HG02642 (cell line): Measurements from ENCODE around the gene PSORS1C2.
"Not testable (repeated sequence)": the region's sequence is repeated elsewhere in the genome, so short reads cannot be mapped to it uniquely, and the experiment has no call there.

Experiments used
- ATAC-seq: cut with Tn5 transposase; IDR thresholded peaks from one replicate; pipeline ENCODE4 v1.9.1; 2021; ENCODE audit warnings: mild to moderate bottlenecking; ENCODE audit not compliant: unreplicated experiment, poor library complexity

PSORS1C2 gene

DNA sequence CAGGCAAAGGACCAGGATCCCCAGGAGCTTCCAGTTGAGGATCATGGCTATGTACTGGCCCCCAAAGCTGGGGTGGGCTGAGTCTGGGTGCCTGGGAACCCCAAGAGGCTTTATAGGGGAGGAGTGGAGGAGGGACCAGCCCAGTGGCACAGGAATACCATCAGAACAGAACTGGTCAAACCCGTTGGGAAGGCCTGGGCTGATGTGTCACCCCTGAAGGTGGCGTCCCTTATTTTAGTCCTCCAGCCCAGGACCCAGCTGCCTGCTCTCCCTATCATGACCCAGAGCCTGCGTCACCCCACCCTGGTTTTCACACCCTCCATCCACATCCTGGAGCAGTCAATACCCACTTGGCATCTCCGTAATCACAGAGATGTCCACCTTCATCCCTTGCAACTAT lies at the start of gene PSORS1C2:
Gene PSORS1C2 (minus strand): TSS at position 85 of the 400 bp plus-strand sequence. CDS start 40 bp downstream, at position 45.
- no peak for ATAC-seq

- no peak for ATAC-seq
Measured at GRCh38 chr6:31187780-31188194, 48.9 kb upstream of the PSORS1C2 start.

DNA sequence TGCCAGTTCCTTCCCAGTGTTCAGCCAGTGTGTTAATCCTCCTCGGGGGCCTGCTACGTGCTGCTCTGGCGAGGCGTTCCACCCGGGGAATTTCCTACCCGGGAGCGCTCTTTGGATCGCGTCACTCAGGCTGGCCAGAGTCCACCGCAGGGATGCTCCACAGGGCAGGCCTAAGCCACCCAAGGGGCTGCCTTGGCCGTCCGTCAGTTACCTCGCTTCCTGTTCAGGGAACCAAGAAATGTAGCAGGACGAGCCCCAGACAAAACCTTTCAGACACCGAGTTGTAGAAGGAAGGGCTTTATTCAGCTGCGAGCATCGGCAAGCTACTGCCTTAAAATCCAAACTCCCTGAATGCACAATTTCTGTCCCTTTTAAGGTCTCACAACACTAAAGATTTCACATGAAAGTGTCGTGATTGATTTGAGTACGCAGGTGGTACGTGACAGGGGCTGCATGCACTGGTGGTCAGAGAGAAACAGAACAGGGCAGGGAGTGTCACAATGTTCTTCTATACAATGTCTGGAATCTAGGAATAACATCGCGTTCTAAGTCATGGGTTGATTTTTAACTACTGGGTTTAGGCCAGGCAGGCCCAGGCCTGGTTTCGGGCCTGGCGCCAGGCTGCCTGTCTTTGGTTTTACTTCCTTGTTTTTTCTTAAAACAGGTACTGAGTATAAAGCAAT lies 47.3 kb upstream of the PSORS1C2 start:
- no peak for ATAC-seq

DNA sequence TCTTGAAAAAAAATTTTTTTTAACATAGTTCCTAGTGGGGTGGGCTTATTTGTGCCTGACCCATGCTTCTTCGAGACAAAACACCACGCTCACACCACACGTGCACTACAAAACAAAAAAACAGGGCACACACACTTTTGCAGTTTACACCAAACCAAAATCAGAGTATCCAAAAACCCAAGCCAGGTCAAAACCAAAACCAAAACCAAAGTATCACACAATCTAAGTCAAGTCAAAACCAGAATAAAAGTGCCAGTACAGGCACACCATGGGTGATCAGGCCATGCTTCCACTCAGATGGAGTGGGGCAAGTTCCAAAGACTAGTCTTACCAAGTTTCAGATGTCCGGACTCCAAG lies 46.8 kb upstream of the PSORS1C2 start:
- ATAC-seq: not testable (repeated sequence)

GRCh38 chr6:31183859-31184258 lies 45.0 kb upstream of the PSORS1C2 start:
- ATAC-seq: not testable (repeated sequence)

GRCh38 chr6:31183287-31183686 lies 44.4 kb upstream of the PSORS1C2 start:
- ATAC-seq: not testable (repeated sequence)

DNA sequence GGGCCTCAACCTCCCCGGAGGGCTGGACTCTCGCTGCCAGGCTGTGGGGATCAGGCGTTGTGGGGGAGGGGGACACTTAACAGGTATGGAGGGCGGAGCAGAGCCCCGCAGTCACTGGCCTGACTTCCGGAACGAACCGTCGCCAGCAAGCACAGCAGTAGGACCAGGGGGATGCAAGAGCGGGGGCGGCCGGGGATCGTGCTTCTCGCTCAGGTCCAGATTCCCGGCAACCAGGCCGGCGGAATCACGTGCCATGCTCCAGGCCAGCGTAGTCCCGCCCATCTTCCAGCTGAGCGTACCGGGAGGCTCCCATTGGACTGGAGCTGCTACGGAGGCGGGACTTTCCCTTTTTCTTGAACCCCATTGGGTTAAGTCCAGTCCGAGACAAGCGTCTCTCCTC lies 41.6 kb upstream of the PSORS1C2 start:
- ATAC-seq: no peak

GRCh38 chr6:31179896-31180295 lies 41.0 kb upstream of the PSORS1C2 start:
- no peak for ATAC-seq

DNA sequence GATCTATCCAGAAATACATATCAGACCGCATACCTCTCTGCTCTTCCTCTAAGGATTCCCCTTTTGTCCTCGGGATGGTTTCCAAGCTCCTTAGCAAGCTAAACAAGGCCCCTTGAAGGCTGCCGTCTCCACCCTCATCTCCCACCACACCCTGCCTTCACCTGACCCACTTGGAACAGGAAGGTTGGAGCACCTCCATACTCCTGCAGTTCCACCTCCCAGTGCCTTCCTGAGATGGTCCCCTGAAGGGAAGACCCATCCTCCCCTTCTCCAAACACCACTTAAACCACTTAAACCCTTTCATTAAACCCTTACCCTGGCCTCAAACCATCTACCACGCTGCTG lies 40.1 kb upstream of the PSORS1C2 start:
- ATAC-seq: no peak

DNA sequence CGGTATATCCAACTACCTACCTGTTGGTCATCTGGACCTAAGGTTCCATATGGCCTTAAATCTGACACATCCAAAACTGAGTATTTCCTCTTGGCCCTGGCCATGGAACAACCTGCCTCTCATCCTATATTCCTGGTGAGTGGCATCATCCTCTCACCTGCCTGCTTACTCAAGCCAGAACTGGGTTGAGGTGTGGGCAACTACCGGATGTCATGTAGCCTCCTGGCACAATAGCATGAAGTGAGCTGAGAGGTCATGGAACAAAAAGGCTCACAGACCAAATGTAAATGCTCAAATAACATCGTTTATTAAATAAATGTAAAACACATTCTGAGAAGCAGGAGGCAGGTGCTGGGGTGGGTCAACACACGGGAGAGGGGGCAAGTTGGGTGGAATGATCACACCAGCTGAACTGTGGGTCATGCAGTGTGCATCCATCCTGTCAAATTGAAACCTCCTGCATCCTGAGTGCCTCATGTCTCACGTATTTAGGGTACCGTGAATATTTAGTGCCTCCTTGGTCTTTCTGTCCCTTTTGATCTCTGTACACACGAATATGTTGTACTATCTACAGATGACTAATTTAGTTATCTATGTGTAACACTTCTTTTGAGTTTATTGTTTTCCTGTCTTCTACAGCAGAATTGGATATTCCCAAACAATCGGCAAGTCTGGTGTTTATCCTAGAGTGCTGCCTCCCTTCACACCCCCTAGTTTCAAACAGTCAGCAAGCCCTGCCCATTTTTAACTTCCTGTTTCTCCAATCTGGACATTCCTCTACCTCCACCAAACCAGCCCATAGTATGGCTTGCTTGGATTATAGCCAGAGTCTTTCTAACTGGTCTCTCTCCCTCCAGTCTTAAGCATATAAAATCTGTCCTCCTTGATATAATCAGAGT lies 39.5 kb upstream of the PSORS1C2 start:
- ATAC-seq: no peak

DNA sequence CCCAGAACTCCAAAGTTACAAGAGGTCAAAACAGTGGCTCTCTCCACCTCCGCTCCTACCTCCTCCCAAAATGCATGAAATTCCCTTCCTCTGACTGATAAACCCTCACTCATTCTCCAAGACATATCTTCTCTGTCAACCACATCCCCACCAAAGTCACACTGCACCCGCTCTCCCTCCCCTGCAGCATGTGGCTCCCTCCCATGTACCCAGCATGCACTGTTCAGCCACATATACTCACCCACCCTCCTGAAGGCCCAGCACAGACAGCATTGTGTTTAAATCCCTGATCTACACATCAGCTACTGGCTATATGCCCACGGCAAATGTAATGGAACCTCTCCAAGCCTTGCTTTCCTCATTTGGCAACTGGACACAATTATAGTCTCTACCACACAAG lies 37.1 kb upstream of the PSORS1C2 start:
- ATAC-seq: no peak

DNA sequence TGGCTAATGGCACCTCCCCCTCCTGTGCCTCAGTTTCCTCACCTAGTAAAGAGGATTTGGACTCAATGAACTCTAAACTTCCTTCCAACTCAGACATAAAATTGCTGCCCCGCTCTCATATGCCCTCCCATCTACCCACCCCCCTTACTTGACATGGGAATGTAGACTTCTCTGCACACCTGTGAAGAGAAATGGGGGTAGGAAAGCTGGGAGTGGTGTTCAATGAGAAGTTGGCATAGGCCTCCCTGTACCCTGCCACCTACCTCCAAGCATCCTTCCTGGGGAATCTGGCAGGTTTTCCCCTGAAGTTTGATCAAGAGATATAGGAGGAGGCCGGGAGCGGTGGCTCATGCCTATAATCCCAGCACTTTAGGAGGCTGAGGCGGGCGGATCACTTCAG lies 35.5 kb upstream of the PSORS1C2 start:
- ATAC-seq: no peak

GRCh38 chr6:31173406-31173805 lies 34.5 kb upstream of the PSORS1C2 start:
- no peak for ATAC-seq

DNA sequence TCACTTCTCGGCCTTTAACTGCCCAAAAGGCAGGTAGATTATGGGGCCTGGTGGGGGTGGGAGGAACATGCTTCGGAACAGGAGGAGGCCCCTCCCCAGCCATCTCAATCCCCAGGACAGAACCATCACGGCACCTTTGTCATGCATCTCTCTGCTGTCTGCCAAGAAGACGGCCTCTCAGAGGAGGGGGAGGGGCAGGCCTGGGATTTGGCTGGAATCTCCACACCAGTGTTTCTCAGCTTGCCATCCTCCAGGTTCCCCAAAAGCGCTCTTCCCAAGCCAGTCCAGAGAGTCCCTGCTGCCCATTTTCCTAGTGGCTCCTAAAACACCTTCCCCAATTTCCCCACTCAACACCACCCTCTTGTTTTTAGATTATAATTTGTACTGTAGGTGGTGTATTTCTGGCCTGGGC lies 34.1 kb upstream of the PSORS1C2 start:
- ATAC-seq: no peak

DNA sequence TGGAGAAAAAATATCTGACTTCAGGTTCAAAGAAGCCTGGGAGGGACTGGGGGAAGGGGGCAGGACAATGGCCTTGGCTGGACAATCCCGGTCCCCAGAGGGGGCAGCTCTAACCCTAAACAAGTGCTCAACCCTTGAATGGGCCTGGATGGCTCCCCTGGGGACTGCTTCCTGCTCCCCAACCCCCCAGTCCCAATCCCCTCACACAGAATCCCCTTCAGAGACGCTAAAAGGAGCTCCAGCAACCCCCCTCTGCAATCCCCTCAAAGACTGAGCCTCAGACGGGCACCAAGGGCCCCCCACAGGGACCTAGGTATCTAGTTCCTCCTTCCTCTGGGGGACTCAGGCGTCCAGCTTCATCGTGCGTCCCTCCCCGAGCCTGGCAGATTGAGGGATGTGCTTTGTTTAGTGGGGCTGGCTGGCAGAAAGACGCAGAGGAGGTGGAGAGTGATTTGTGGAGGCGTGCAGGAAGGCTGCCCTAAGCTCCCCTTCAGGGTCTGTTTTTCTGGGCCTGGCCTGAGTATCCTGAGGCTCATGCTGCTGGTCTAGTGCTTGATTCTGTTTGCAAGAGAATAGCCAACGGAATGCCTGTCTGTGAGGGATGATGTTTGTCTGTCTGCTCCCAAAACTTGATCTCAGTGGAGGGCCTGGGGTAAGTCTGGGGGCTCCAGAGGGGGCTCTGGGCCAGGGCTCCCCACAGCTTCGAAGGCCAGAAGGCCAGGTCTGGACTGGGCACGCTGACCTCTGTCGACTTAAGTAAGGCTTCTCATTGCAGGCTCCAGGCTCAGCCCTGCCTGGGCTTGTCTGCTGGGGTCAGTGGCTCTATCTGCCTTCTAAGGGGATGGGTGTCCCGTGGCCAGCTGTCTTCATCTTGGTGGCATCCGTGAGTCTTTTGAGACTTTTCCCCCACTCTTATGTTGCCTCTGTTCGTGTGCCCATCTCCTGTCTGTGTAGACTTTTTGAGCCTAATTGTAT lies 33.4 kb upstream of the PSORS1C2 start:
- ATAC-seq: no peak

DNA sequence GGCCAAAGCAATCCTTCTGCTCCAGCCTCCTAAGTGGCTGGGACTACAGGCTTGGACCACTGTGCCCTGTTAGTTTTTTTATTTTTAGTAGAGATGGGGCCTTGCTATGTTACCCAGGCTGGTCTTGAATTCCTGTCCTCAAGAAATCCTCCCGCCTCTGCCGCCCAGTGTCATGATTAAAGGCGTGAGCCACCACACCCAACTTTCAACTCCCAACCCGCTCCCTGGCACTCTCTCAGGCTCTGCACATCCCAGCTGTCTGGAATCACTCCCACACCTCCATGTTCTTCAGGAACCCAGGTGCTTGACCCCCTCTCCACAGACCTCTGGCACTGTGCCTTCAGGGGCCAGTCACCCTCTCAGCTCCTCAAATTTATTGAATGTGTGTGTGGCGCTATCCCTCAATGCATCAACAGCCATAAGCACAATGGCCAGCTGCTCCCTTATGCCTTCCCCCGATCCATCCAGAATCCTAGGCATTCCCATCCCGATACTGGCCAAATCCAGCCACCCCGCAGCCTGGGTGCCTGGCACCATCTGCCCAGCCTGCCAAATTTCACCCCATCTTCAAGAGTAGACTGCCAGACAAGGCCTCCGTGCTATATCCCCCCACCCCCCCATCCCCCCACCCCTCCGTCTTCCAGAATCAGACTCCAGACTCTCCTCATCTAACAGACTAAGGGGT lies 32.3 kb upstream of the PSORS1C2 start:
- ATAC-seq: no peak

- ATAC-seq: no peak
Measured at GRCh38 chr6:31170600-31170881, 31.7 kb upstream of the PSORS1C2 start, which contains the start of gene POU5F1. POU5F1 (minus strand) TSS chr6:31170682; CDS start chr6:31170620, 62 bp downstream.

DNA sequence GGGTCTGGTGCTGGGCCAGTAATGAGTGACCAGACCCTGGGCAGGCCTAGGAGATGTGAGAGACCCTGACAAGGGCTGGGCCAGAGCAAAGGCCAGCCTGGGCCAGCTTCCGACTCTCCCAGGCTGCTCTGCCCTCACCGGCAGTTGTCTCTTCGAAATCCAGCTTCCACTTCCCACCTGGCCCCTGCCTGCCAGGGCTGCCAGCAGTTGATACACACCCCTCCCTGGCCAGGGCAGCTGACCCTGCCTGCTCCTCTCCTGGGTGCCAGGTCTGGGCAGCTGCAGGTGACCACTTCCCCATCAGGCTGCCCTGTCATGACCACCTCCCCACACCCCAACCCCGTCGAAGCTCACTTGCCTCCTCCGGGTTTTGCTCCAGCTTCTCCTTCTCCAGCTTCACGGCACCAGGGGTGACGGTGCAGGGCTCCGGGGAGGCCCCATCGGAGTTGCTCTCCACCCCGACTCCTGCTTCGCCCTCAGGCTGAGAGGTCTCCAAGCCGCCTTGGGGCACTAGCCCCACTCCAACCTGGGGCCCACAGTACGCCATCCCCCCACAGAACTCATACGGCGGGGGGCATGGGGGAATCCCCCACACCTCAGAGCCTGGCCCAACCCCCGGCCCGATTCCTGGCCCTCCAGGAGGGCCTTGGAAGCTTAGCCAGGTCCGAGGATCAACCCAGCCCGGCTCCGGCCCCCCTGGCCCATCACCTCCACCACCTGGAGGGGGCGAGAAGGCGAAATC lies 31.2 kb upstream of the PSORS1C2 start:
- not testable (repeated sequence) for ATAC-seq

DNA sequence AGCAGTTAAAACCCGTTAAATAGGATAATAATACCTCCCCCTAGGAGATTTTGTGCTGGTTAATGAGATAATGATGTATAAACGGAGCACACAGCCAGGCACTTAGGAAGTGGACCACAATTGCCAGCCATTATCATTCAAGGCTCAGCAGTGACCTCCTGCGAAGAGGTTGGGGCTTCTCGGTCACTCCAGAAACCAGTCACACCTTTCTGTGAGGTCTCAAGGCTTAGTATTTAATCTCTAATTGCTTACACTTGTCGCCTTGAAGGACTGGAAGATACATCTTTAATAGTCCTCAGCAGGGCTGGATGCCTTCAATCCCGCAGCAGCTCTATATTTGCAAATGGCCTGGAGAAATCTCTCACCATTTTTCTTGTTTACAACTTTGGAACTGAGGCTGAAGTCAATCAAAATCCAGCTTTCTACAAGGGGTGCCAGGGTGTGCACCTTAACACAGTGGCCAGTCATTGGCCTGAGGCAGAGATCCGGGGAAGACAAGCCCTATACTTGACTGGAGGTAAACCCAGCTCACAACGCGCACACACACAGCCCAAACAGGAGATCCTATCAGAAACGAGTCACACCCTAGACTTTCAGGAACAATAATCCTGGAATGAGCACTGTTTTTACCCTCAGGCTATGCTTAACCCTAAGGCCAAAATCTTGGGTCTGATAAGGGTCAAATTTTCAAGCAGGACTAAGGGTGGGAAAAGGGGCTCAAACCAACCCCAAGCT lies 30.4 kb upstream of the PSORS1C2 start:
- no peak for ATAC-seq
